NCI-H2171 (cell line): ENCODE measurements around the gene ADCY4.

Source experiments
- DNase-seq: peaks from one replicate; lab custom pipeline; 2025; lab: John Stamatoyannopoulos, UW

The ADCY4 gene

DNA sequence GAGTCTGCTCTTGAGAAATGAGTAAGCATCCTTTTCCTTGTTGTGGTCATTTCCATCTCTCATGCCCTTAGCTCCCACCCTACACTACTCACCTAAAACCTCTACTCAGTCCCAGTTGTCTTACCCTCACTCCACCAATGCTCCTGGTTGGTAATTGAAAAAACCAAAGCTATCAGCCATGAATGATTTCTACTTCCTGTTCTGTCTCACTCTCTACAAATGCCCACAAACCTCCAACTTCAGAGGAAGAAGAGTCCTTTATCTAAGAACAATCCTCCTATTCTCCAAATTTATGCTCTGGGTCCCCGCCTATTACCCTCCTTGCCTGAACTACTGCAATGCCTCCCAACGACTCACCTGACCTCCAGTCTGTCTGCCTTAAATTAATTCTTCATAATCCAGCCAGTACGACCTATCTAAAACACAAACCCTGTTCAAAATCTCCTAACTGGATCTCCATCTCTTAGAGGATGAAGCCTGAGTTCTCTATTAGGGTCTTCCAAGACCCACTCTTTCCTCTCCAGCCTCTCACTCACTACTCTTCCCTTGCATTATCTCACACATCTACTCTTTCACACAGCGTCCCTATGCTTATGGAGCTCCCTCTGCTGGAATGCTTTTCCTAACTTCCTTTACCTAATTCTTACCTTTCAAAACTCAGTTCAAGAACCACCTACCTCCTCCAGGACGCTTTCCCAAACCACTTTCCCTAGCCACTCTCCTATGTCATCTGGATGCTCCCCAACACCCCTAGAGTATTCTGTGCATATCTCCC lies 37.5 kb downstream of the ADCY4 start:
- peak; percentile 8 for DNase-seq

DNA sequence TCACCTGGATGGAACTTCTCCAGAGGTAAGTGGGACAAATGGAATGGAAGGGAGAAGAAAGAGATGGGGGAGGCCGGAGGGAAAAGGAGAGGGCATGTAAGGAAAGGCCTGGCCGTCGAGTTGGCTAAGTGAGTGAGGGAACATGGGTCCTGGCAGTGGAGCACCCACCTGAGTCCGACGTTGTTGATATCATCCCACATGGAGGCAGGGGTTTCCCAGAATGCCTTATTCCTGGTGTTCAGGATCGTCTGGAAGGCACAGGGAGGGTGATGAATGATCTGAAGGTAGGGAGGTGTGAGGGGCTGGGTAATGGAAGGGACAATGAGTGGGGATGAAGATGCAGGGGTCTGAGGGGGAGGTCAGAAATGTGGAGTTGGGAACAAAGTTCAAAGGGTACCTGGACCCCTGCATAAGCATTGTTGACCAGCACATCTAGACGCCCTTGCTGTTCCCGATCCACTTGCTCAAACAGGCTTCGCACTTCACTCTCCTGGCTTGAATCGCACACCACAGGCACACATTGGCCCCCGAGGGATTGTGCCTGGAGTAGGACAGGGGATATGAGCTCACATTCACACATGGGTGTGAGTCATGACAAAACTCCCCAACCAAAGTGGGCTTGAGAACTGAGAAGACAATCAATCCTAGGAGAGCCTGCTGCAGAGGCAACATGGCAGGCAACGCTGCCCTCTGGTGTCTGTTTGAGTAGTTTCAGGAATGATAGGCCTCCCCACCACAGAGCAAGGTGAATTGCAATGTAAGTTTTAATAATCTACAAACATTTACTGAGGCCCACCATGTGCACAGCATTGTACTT lies 38.3 kb downstream of the ADCY4 start:
- DNase-seq, result peak; percentile 42

DNA sequence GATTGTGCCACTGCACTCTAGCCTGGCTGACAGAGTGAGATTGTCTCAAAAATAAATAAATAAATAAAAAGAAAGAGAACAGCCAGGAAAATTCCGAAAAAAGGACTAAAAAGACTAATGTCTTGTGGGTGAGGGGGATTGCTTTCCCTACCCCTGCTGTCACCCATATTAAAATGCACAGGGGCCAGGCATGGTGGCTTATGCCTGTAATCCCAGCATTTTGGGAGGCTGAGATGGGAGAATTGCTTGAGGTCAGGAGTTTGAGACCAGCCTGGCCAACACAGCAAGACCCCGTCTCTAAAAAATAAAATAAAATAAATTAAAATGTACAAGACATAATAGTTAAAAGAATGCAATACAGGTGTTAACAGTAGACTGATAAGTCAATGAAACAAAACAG lies 41.3 kb downstream of the ADCY4 start:
- DNase-seq, result no peak

DNA sequence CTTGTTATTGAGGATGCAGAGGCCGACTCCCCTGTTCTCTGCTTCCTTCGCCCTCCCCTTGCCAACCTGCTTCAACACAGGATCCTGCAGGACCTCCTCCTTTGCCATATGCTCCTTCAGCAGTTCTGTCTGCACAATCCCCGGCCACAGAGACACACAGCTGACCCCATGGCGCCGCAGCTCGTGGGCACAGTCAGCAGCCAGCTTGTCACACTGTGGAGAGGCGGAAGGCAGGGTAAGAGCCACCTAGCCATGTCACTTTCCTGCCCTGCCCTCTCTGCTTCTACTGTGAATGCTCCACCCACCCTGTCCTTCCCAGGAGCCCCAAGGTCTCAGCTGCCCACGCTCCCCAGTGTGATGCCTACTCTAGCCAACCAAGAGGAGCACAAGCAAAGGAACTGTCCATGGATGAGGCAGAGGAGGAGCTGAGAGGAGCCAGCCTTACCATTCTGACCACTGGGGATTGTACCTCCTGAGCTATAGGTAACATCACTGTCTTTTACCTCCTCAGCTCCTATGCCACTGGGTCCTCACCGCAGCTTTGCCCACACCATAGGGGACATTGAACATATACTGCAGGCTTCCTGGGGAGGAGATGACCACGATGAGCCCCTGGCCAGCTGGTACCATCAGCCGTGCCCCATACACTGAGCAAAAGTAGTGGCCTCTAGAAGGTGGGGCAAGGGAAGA lies 42.6 kb downstream of the ADCY4 start:
- DNase-seq, result no peak

DNA sequence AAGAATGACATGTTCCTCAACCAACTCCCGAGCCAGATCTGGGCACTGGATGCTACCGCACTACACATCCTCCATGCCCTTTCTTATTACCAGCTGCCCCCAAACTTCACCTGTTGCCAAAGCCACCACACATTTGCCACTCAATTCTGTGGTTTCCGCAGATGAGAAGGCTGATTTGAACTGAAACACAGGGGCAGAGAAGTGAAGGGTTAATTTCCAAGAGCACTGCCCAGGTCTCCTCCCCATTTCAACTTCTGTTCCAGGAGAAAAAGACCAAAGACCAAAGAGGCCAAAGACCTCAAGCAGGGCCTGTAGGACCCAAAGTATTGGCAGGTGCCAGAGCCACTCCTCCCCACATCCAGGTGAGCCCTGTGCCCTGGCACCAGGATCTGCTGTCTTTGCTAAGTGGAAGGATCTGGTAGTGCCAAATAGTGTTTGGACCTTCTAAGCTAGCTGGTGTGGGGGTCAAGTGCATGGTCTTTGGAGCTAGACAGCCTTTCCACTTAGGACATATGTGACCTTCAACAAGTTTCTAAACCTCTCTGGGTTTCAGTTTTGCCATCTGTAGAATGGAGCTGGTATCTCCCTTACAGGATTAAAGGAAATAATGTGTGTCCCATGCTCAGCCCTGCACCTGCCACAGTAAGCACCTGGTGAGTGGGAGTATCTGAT lies 43.3 kb downstream of the ADCY4 start:
- DNase-seq, result no peak

DNA sequence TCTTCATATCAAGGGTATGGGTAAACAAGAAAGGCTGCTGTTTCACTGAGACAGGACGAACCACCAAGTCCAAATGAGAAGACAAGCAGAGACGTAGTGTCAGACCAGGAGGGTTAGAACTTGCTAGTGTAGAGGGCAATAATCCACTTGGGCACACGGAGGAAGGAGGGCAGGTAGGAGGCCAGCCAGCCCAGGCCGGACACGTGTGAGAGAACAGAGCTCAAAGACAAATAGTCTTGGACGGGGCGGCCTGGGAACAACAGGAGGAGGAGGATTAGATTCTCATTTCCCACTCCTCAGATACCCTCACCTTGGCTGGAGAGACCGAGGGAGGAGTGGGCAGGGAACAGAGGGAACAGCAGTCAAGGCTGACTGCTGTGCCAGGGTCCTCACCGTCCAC lies 44.1 kb downstream of the ADCY4 start:
- DNase-seq, result no peak

DNA sequence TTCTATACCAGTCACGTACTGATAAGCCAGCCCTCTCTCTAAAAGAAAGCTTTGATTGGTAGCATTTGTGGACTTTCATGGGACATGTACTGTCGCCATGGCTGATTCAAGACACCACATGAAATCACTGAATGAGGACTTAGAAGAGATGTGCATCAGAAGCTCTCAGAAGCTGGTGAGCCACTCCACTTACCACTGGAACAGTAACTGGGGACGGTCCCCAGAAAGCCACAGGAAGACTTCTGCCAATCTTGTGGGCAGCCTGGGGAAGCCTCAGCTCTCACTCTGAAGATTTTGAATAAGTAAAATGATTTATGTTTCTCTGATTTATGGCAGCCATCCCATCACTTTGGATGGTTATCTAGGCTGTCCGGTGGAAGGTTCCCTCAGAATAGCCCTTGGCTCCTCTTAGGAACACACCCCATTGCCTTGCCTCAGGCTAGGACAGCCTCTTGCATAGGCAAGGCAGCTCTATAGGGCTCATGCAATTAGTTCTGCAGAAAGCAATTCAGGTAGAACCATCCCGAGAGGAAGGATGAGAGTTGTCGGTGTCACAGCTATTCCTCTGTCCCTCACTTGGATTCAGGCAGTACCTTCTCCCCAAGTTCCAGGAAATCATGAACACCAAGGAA lies 45.1 kb downstream of the ADCY4 start:
- no peak for DNase-seq

DNA sequence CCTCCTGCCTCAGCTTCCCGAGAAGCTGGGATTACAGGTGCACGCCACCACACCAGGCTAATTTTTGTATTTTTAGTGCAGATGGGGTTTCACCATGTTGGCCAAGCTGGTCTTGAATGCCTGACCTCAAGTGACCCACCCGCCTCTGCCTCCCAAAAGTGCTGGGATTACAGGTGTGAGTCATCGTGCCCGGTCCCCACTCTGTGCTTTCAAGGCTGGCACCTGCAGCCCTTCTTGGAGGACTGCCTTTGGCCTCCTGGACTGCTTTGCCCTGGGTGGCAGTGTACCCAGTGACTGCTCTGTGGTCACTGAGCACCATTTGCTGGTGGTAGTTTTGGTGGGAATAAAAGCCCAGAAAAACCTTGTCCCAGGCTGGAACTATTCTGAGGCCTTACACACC lies 47.9 kb downstream of the ADCY4 start:
- no peak for DNase-seq

DNA sequence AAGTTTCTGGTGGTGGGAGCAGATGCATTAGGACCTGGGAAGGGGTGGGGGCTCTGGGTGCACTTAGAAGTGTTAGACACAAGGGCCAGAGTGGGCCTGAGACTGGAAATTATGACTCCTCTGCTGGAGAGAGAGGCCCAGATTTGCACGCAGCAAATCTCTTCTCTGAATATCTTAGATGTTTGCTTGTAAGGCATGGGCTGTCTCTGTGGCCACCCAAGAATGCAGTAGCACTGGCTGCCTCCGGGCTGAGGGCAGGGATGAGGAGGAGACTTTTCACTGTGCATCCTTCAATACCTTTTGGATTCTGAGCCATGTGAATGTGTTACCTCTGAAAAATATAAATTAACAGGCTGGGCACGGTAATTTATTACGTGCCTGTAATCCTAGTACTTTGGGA lies 49.5 kb downstream of the ADCY4 start:
- DNase-seq, result no peak

DNA sequence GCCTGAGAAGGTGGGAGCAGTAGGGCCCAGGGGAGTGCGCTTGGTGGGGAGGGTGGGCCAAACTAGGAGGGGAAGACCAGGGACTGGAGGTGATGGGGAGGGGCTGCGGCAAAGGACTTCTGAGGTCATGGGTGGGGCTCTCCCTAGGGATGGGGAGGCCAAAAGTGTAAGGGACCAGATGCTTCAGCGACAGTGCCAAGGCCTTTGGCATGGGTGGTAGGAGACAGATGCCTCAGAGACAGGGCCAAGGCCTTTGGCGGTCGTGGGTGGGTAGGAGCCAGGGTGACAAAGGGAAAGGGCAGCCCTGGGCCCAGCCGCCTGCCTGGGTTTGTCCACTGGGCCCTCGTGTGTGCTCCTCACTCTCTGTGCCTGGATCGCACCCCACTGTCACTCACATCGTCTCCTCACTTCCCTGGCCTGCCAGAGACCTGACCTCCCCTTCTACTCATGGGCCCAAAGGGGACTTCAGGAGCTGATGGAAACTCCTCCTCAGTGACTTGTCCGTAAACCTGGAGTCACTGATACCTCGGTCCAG lies 50.3 kb downstream of the ADCY4 start:
- no peak for DNase-seq

DNA sequence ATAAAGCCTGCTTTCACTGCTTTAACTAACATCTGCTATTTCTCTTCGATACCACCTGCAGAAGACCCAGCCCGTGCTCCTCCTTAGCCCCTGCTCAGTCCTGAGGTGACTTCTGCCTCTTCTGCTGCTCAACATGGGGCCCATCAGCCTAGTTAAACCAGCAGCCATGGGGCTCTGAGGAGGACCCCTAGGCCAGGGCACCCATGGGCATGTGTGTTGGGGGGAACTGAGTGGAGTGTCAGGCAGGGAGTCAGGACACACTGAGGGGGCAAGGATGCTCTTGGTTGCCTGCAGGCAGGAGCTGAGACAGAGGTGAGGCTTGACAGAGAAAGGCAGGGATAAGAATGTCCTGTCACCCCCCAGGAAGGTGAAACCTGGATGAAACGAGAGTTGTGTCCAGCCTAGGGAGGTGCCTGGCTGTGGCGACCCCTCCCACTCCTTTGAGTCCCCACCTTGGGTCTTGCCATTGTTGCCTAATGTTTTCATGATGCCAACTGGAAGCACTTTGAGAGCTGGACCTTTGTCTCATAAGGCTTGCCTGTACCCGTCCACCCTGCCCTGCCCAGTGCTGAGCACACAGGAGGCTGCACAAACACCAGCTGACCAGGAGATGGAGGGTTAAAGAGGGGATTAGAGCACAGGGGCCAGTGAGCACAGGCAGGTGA lies 50.9 kb downstream of the ADCY4 start:
- DNase-seq, result no peak

DNA sequence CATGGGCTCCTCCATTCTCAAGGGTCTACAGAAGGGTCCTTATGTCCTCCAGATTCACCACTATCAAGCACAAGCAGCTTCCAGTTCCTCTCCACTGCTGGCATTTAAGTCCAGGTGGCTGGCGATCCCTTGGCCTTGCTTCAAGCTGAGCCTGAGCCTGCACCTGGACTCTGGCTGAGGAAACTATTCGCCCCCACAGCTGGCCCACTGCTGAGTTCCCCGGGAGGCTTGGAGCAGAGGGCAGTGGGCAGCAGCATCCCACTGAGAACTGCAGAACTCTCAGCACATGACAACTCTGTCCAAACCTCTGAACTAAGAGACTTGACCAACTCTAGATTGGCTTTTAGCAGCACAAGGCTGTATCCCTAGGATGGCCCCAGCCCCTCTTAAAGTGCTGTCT lies 52.1 kb downstream of the ADCY4 start:
- no peak for DNase-seq

DNA sequence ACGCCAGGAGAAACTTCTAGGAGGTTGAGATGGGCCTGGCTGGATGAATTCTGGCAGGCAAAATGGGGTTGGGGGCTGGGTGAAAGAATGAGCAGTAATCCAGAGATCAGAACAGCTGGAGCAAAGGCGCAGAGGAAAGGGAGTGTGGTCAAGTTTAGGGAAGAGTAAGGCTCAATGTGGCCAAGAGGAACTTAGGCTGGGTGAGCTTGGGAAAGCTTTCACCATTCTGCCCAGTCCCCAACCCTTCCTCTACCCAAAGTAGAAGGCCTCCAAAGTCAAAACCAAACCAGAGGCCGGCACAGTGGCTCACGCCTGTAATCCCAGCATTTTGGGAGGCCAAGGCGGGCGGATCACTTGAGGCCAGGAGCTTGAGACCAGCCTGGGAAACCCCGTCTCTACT lies 53.2 kb downstream of the ADCY4 start:
- DNase-seq, result no peak

DNA sequence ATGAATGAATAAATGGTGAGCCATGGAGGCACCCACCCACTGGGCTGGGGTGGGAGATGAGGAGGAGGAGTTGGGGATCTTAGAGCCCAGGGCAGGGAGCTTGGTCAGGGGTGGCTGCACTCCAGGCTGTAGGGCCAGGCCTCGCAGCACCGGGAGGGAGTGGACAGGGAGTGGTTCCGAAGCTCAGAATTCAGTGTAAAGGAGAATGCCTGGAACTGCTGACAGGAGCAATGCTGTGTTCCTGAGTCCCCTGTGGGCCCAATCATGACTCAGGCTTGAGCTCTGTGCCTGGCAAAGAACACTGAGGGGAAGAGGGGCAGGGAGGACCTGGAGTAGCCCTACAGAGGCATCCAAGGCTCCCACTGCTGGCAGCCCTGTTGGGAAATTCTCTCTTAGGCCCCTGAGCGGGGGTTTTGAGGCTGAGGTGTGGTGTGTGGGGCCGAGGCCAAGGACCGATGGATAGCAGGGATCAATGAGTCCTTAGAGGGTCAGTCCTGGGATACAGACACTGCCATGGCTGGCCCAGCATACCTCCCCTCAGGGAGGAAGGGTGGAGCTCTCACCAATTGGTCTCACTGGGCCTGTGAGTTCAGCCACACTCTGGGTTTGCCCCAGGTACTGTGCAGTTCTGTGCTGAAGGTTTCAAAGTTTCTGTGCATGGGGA lies 53.9 kb downstream of the ADCY4 start:
- no peak for DNase-seq

DNA sequence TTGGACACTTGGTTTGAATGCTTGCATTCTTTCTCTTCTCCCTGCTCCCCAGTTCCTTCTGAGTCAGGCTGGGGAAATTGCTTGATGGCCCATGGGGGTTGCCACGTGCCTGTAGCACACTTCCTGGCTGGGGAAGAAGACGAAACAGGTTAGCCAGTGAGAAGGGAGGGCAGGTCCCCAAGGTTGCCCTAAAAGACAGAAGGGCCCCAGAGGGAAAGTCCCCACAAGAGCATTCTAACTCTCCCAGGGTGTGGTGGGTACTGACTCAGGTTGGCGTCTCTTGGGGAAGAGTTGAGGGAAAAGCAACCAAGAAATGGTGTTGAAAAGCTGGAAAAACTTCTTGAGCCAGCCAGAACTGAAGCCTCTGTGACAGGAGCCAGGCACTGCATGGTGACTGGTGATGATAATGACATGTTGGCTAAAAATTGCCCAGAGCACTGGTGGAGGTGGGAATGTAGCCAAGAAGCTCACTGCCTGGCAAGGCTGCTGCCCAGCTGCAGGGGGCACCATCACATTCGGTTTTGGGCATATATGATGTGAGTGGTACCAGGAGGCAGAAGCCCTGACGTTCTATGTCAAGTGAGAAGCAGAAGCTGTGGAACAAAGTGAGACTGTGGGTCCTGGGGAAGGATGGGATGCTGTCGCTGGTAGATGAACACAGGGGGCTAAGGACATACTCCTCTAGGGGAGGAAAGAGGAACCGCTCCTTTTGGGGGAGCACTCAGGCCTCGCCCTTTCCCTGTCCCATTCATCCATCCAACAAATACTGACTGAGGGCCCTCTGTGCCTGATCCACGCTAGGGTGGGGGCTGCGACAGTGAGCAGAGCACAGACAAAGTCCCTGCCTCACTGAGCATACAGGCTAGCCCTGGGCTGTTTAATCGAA lies 55.3 kb downstream of the ADCY4 start:
- no peak for DNase-seq

DNA sequence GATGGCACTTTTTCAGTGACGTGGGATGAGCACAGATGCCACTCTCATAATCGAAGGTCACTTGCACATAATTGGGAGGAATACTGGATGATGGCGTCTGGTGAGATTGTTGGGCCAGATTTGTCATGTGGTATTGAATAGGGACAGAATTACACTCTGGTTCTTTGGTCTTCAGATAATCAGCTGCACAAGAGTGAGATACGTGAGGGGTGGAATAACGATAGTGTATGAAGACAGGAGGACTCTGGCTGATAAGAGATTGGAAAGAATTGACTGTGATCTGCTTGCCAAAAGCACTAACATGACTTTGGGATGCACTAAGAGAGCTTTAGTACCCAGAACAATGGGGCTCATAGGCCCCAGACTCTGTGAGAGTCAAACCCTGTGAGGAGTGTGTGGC lies 56.4 kb downstream of the ADCY4 start:
- DNase-seq, result no peak

DNA sequence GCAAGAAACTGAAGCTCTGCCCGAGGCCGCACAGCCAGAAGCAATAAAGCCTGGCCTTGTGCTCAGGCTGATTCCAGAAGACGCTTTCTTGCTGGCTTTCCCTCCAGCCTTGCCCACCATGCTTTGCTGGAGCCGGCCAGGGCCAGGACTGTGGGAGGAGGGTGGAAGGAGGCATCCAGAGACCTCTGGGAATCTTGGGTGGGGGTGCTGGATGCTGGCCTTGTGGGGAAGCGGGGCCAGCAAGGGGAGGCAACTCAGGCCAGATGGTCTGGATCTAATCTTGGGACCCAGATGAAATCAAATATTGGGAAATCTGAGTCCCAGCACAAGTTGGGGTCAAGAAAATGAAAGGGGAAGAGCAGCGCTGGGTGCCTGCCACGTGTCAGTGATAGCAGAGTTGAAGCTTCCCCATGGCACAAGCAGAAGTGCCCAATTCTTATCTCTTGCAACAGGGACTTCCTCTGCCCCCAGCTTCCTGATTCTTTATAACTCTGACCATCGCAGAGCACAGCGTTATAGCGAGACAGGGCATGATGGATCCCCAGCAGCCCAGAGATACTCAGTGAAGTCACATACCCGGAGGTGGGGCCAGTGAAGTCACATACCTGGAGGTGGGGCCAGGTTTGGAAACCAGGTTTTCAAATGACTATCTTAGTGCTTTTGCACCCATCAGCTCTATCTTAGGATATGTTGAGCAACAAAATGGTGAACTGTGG lies 57.1 kb downstream of the ADCY4 start:
- no peak for DNase-seq

DNA sequence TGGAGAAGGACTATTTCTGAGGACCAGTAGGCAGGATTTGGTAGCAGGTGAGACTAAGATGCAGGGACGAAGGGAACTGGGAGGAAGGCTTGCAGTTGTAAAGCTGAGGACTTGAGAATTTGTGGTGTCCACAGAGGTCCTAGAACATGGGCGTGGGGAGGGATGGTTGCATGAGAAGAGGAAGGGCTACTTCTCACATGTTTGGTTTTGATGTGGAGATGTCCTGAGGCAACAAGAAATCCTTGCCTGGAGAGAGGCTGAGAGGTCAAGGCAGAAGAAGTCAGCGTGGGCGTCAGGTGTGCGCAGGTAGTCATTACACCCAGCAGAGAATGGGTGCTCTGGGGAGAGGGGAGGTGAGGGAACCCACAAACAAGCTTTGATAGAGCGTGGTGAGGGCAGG lies 57.8 kb downstream of the ADCY4 start:
- no peak for DNase-seq

DNA sequence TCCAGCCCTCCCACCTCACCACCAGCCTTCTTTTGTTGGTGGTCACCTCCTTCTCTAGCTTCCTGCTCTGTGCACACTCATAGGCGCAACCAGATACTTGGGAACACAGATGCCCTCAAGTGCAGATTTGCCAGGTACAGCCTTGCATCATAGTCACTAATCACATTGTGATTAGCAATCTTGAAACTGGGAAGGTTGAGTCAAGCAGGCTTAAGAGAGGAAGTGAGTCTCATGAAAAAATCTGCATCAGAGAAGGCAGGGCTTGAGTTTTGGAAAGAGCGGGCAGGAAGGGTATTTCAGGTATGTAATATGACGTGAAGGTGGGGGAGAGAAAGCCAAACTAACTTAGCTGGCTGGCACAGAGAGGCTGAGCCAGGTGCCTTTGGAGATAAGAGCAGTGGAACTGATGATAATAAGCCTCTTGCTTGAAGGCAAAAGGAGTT lies 60.7 kb downstream of the ADCY4 start:
- DNase-seq, result no peak
